K562 (cell line): ENCODE data around the gene DCPS. TPM values are rescaled to one million over a fixed set of nuclear protein-coding genes. Genes with fewer than 3 reads are reported as not detected.
A peak's percentile ranks its signal among the peaks of the same experiment; 100 is the strongest.

ENCODE experiments used
- ADNP ChIP-seq: fragments of 200-800 bp; sonication (Bioruptor generic); IDR thresholded peaks from 2 replicates; pipeline ENCODE4 v1.6.1; 2016; ENCODE audit warnings: missing genetic modification characterization, missing compliant biosample characterization
- CCNT2 ChIP-seq: IDR thresholded peaks from 2 replicates; pipeline ENCODE4 v1.6.1; 2011; ENCODE audit warnings: borderline replicate concordance, low read depth, mild to moderate bottlenecking, moderate library complexity, mixed read lengths, low read length; ENCODE audit not compliant: insufficient read length; ENCODE audit errors: extremely low read depth
- CEBPZ ChIP-seq: fragments of 150-350 bp; IDR thresholded peaks from 2 replicates; pipeline ENCODE4 v1.6.1; 2014; ENCODE audit warnings: low read depth, mild to moderate bottlenecking, low read length, borderline replicate concordance
- ELF1 ChIP-seq: fragments of 200-800 bp; sonication (Bioruptor generic); IDR thresholded peaks from 2 replicates; pipeline ENCODE4 v1.6.1; 2016; ENCODE audit warnings: missing genetic modification characterization, missing compliant biosample characterization
- ELK3 ChIP-seq: fragments of 450-650 bp; formaldehyde crosslinking; IDR thresholded peaks from 2 replicates; pipeline ENCODE4 v1.4.0; 2020; ENCODE audit warnings: mild to moderate bottlenecking
- ETV5 ChIP-seq: sonication (generic); formaldehyde crosslinking; IDR thresholded peaks from 2 replicates; pipeline ENCODE4 v1.4.0; 2020; ENCODE audit warnings: low read depth, mild to moderate bottlenecking, missing genetic modification reagents
- FOS ChIP-seq: IDR thresholded peaks from 3 replicates; pipeline ENCODE4 v1.6.1; 2011; ENCODE audit not compliant: insufficient read length; ENCODE audit errors: extremely low read depth
- GTF3C2 ChIP-seq: IDR thresholded peaks from 3 replicates; pipeline ENCODE4 v1.6.1; 2011; ENCODE audit warnings: borderline replicate concordance, mild to moderate bottlenecking, moderate library complexity; ENCODE audit not compliant: insufficient read length; ENCODE audit errors: extremely low read depth
- HMGN3 ChIP-seq: IDR thresholded peaks from 2 replicates; pipeline ENCODE4 v1.6.1; 2011; ENCODE audit warnings: borderline replicate concordance, low read depth, mild to moderate bottlenecking, mixed read lengths, low read length; ENCODE audit not compliant: insufficient read length; ENCODE audit errors: extremely low read depth
- KDM2B ChIP-seq: fragments of 250-450 bp; sonication (Bioruptor Pico); IDR thresholded peaks from 2 replicates; pipeline ENCODE4 v1.8.0; 2021; ENCODE audit warnings: mild to moderate bottlenecking, moderate library complexity
- MAFF ChIP-seq: IDR thresholded peaks from 2 replicates; pipeline ENCODE4 v1.6.1; 2012; ENCODE audit warnings: low read length, improper control_type of control experiment
- NR2F6 ChIP-seq: fragments of 450-650 bp; formaldehyde crosslinking; IDR thresholded peaks from 2 replicates; pipeline ENCODE4 v1.4.0; 2020; ENCODE audit warnings: mild to moderate bottlenecking
- RBFOX2 ChIP-seq: fragments of 200-400 bp; formaldehyde crosslinking; IDR thresholded peaks from 2 replicates; pipeline ENCODE4 v1.6.1; 2017; ENCODE audit warnings: low read depth, mild to moderate bottlenecking, low read length, moderate library complexity
- SP1 ChIP-seq: sonication (generic); formaldehyde crosslinking; IDR thresholded peaks from 2 replicates; pipeline ENCODE4 v1.8.1; 2022; ENCODE audit warnings: mild to moderate bottlenecking, missing genetic modification reagents
- TCFL5 ChIP-seq: fragments of 250-450 bp; sonication (Bioruptor Pico); conservative IDR thresholded peaks from 2 replicates; pipeline ENCODE4 v1.6.1; 2021; ENCODE audit warnings: mild to moderate bottlenecking, moderate library complexity, matching md5 sums
- ZNF124 ChIP-seq: sonication (generic); formaldehyde crosslinking; IDR thresholded peaks from 2 replicates; pipeline ENCODE4 v1.8.1; 2022; ENCODE audit warnings: missing genetic modification reagents
- ZNF174 ChIP-seq: fragments of 250-450 bp; sonication (Bioruptor Pico); IDR thresholded peaks from 2 replicates; pipeline ENCODE4 v1.4.0; 2020; ENCODE audit warnings: mild to moderate bottlenecking
- ZNF324 ChIP-seq: fragments of 250-450 bp; sonication (Bioruptor Pico); IDR thresholded peaks from 2 replicates; pipeline ENCODE4 v1.4.0; 2020; ENCODE audit warnings: mild to moderate bottlenecking
- ZNF584 ChIP-seq: fragments of 200-800 bp; sonication (Bioruptor generic); IDR thresholded peaks from 2 replicates; pipeline ENCODE4 v1.6.1; 2016; ENCODE audit warnings: low read depth, mild to moderate bottlenecking, missing genetic modification characterization, missing compliant biosample characterization
- polyA plus RNA-seq, 8 experiments: library from polyadenylated mRNA; depleted of rRNA in 4 of 8; stranded (reverse) in 5 of 8; unstranded in 3 of 8; fragments of >200 nt; fragmentation: Nextera tagmentation in 2 of 8; fragmentation: Illumina TruSeq in 1 of 8; extraction: Ambion mirVana in 2 of 8; extraction: Trizol in 1 of 8; gene quantifications; 2 replicates each; pipeline versions ENCODE4 v1.2.1 to v1.2.3, GENCODE V29; 2011 to 2014; ENCODE audit warnings: inconsistent platforms in 1 of 8, missing spikeins in 1 of 8
- total RNA-seq, 7 experiments: library from RNA; depleted of rRNA in 6 of 7; stranded (reverse); fragments of >200 nt in 6 of 7; fragmentation: Illumina TruSeq in 2 of 7; extraction: Trizol in 2 of 7; gene quantifications; 2 replicates each; pipeline versions ENCODE4 v1.2.1 to v1.2.3, GENCODE V29; 2011 to 2021; ENCODE audit warnings: low replicate concordance in 1 of 7

DCPS gene
- total and polyA plus RNA-seq, 9 of the 15 experiments (the other 6 are each of a cell fraction or from before 2014, with no cell fraction given): 8.7 to 38.1 (median 17.9) TPM

GRCh38 chr11:126354631-126355323, 50.9 kb downstream of the DCPS start (continued):
- no peak for TF ChIP-seq TCFL5 (CRISPR knock-in tag)
- TF ChIP-seq CEBPZ: no peak
- no peak for TF ChIP-seq ZNF584
- no peak for TF ChIP-seq CCNT2
- no peak for TF ChIP-seq KDM2B
- TF ChIP-seq MAFF: no peak
- no peak for TF ChIP-seq NR2F6 (CRISPR knock-in tag)
- no peak for TF ChIP-seq ELK3 (CRISPR knock-in tag)
- TF ChIP-seq ELF1 (tag): no peak
- no peak for TF ChIP-seq ZNF174 (CRISPR knock-in tag)
- TF ChIP-seq HMGN3: no peak
- no peak for TF ChIP-seq ZNF124 (CRISPR knock-in tag)
- TF ChIP-seq ETV5 (CRISPR knock-in tag): no peak
- no peak for TF ChIP-seq GTF3C2
- TF ChIP-seq RBFOX2: no peak
- TF ChIP-seq SP1 (CRISPR knock-in tag): peak; percentile 45; the same call in 1 of the 2 replicates
- no peak for TF ChIP-seq ZNF324 (CRISPR knock-in tag)
- TF ChIP-seq FOS: no peak
- TF ChIP-seq ADNP (tag): no peak
